ENCODE results near the gene PIGO.
A peak's percentile ranks its signal among the peaks of the same experiment; 100 is the strongest.

Gene PIGO

GRCh38 chr9:35102769-35103659, 6.6 kb upstream of the PIGO start, which contains the start of gene STOML2:
Gene STOML2, minus strand, starts transcription at chr9:35103131. Its CDS starts 37 bp downstream, at chr9:35103094.
- Histone ChIP-seq H3K27ac (replicated peaks) (peak within 1 kb of the TSS; percentile 90), H3K27me3 (ENCODE audit: insufficient read depth, poor library complexity, severe bottlenecking) (no peaks in the 10 kb centered on the region), H3K4me3 (replicated peaks; ENCODE audit: insufficient read depth, low read length) (peak within 1 kb of the TSS; percentile 86)
- DNase-seq (ENCODE audit: low read depth in 1 of 2, low spot score in 1 of 2), result peak; percentile 95 to 97
- peak; percentile 36; the same call in 1 of the 2 replicates for TF ChIP-seq SPI1 (IDR thresholded peaks at IDR 0.05; ENCODE audit: borderline replicate concordance, low read depth)
- peak; percentile 86 for TF ChIP-seq POLR2AphosphoS5 (IDR thresholded peaks at IDR 0.05; ENCODE audit: low read depth)
- TF ChIP-seq CTCF (IDR thresholded peaks at IDR 0.05; ENCODE audit: insufficient read depth, low read length), result no peak
- peak; percentile 43 for TF ChIP-seq REST (IDR thresholded peaks at IDR 0.05; ENCODE audit: insufficient replicate concordance, low read depth)
- peak; percentile 99 for TF ChIP-seq GABPA (IDR thresholded peaks at IDR 0.05; ENCODE audit: low read depth)

GRCh38 chr9:35102465-35102768, 6.0 kb upstream of the PIGO start:
- no peak for TF ChIP-seq SPI1 (IDR thresholded peaks at IDR 0.05; ENCODE audit: borderline replicate concordance, low read depth)
- TF ChIP-seq CTCF (IDR thresholded peaks at IDR 0.05; ENCODE audit: insufficient read depth, low read length), result no peak
- TF ChIP-seq REST (IDR thresholded peaks at IDR 0.05; ENCODE audit: insufficient replicate concordance, low read depth), result no peak
- TF ChIP-seq GABPA (IDR thresholded peaks at IDR 0.05; ENCODE audit: low read depth), result no peak
- no peak for TF ChIP-seq POLR2AphosphoS5 (IDR thresholded peaks at IDR 0.05; ENCODE audit: low read depth)
- H3K27me3 ChIP-seq (ENCODE audit: insufficient read depth, poor library complexity, severe bottlenecking), result no peaks in the 10 kb centered on the region
- H3K4me3 ChIP-seq (replicated peaks; ENCODE audit: insufficient read depth, low read length), result peak overlapping the region; percentile 86
- no peak for DNase-seq (ENCODE audit: low read depth in 1 of 2, low spot score in 1 of 2)
- H3K27ac ChIP-seq (replicated peaks), result peak overlapping the region; percentile 90

GRCh38 chr9:35097573-35097972, 1.2 kb upstream of the PIGO start:
- Histone ChIP-seq H3K4me3 (replicated peaks; ENCODE audit: insufficient read depth, low read length) (no peak overlapping the region), H3K27me3 (ENCODE audit: insufficient read depth, poor library complexity, severe bottlenecking) (no peaks in the 10 kb centered on the region), H3K27ac (replicated peaks) (no peak overlapping the region)
- DNase-seq (ENCODE audit: low read depth in 1 of 2, low spot score in 1 of 2), result no peak
- TF ChIP-seq SPI1 (IDR thresholded peaks at IDR 0.05; ENCODE audit: borderline replicate concordance, low read depth) (peak; percentile 14; the same call in 1 of the 2 replicates), REST (IDR thresholded peaks at IDR 0.05; ENCODE audit: insufficient replicate concordance, low read depth) (no peak)

All from HL-60 (cell line).